GM18517 (cell line): ENCODE data around the gene CTDSPL.

Source experiments
- ATAC-seq: cut with Tn5 transposase; IDR thresholded peaks from one replicate; pipeline ENCODE4 v1.9.1; 2021; ENCODE audit warnings: mild to moderate bottlenecking, moderate library complexity; ENCODE audit not compliant: unreplicated experiment

Gene CTDSPL

GRCh38 chr3:37997791-37998370, 136.2 kb downstream of the CTDSPL start:
- no peak for ATAC-seq

GRCh38 chr3:37999836-38000235, 138.2 kb downstream of the CTDSPL start:
- no peak for ATAC-seq

DNA sequence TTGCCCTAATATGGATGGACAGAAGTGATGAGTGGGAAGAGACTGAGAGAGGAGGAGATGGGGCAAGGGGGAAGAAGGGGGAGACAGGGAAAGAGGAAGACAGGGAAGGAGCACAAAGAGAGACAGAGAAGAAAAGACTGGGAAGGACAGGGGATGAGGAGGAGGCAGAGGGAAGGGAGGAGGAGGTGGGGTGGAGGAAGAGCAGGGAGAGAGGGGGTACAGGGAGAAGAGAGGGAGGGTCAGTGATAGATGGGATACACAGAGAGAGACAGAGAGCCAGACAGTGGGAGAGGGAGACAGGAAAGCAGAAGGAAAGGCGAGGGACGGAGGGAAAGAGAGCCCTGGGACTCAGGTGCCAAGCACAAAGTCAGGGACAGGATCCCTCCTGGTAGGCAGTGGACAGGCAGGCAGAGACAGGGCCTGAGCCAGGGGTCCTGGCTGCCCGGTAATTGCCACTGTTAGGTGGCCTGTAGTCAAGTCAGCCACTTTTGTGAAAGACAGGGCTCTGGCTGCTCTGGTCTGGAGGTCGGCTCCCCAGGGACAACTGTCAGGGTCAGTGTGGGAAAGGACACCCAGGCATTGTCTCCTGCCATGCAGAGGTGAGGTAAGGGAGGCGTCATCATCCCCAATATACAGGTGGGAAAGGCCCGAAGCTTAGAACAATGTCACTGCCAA, 138.7 kb downstream of the CTDSPL start:
- no peak for ATAC-seq

DNA sequence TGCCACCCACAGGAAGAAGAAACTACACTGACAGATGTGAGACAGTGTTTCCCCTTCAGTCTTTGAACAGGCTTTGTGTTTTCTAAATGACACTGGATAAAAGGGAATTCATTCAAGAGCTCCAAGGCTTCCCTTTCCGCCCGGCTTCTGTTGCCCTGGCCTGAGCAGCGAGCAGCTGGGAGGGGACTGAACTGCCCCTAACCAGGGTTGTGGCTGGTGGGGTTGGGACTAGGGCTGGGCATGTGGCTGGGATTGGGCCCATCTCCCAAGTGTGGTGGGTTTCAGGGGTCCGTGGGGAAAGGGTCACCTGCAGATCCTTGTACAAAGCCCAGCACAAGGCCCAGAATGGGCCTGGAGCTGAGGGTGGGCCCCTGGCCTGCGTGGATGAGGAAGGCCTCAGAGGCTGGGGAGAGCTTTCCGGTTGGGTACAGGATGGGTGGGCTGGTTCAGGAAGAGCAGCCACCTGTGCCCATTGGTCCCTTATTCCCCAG, 139.3 kb downstream of the CTDSPL start:
- no peak for ATAC-seq

DNA sequence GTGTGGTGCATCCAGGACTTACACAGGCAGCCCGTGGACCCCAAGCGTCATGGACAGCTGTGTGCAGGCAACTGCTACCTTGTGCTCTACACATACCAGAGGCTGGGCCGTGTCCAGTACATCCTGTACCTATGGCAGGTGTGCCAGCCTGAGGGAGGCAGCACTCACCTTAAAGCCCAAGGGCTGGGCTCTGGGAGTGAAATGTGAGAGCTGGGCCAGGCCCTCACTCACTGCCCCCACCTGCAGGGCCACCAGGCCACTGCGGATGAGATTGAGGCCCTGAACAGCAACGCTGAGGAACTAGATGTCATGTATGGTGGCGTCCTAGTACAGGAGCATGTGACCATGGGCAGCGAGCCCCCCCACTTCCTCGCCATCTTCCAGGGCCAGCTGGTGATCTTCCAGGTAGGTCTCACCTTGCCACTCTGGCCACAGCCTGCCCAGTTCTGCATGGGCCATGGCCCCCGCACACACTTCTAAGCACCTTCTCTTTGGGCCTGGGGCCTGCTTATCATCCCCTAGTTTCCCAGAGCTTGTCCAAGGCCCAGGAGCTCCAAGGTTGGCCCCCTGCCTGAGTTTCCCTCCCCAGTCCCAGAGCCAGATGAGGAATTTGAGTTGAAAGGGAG, 139.9 kb downstream of the CTDSPL start:
- ATAC-seq = no peak

- no peak for ATAC-seq
Observed at GRCh38 chr3:38002291-38002876, 140.7 kb downstream of the CTDSPL start.

GRCh38 chr3:38002940-38003339, 141.3 kb downstream of the CTDSPL start:
- ATAC-seq = no peak

GRCh38 chr3:38003371-38003816, 141.7 kb downstream of the CTDSPL start:
- ATAC-seq = no peak

- ATAC-seq = no peak
Observed at GRCh38 chr3:38003817-38004414, 142.2 kb downstream of the CTDSPL start.

DNA sequence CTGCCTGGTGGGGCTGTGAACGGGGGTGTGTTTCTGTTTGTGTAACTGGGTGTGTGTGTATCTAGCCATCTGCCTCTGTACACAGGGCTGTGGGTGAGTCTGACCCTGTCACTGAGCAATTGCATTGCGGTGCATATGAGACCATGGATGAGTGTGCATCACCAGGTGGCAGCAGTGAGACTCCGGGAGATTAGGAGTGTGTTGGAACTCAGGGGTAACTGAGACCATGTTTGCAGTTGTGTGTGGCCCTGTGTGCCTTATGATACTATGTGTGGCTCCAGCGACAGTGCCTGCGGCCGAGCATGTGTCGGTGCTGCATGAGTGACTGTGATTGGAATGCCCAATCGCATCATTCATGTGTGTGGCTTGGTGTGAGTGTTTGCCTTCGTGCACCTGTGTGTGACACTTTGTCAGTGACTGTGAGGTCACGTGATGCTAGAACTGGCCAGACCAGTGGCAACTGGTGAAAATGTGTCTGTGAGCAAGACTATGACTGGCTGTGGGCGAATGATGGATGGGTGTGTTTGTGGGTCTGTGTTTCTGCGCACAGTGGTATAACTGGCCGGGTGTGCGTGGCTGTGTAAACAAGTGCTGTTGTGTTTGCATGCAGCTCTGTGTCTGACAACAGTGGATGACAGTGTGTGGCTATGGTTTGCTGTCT, 142.9 kb downstream of the CTDSPL start:
- no peak for ATAC-seq

GRCh38 chr3:38005076-38006020, 143.7 kb downstream of the CTDSPL start:
- no peak for ATAC-seq

DNA sequence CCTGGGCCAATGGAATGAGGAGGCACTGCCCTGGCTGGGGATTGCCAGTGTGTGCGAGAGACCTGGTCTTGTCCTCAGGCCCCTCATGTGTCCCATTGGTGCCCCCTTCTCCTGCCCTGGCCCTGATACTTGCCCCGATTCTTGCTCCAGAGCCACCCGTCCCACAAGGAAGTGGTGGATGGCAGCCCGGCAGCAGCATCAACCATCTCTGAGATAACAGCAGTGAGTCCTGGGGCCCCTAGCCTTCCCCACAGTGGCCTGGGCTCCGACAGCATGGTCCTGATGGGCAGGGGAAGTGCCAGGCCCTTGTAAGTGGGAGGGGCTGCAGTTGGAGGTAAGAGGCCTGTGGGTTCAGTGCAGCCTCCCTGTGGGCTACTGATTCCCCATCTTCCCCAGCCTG, 144.4 kb downstream of the CTDSPL start:
- ATAC-seq = no peak

- no peak for ATAC-seq
Observed at GRCh38 chr3:38006445-38006995, 144.8 kb downstream of the CTDSPL start.

GRCh38 chr3:38007754-38008090, 146.0 kb downstream of the CTDSPL start:
- no peak for ATAC-seq

GRCh38 chr3:38008191-38008701, 146.6 kb downstream of the CTDSPL start:
- ATAC-seq = no peak

GRCh38 chr3:38008971-38009580, 147.4 kb downstream of the CTDSPL start:
- no peak for ATAC-seq

DNA sequence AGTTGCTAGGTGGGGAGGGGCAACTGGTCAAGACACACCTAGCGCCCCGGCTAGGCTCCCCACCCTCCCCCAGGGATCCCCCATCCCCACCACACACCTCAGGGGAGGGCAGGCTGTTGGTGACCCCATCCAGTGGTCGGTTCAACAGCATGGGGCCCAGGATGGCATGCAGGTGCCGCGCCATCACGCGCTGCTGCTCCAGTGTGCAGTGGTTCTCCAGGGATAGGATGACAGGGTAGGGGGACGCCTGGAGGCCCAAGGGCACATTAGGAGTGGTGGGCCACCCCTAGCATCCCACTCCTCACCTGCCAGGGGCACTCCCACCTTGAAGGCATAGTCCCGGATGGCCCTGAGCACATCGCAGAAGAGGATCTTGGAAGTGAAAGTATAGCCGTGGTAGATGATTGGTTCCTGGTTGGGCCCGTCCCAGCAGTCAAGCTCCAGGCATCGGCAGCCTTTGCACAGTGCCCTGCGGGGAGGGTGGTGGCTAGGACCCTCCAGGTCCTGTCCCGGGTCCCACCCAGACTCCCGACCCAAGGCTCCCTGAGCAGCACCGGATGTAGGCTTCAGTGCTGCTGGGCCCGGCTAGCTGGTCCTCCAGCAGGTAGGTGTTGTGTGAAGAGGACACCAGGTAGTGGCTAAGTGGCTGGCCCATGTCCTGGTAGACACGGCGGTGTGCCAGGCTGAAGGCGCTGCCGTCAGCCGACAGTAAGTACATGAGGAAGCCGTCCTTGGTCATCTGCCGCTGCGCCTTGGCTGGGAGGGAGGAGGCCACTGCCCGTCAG, 148.3 kb downstream of the CTDSPL start:
- no peak for ATAC-seq

DNA sequence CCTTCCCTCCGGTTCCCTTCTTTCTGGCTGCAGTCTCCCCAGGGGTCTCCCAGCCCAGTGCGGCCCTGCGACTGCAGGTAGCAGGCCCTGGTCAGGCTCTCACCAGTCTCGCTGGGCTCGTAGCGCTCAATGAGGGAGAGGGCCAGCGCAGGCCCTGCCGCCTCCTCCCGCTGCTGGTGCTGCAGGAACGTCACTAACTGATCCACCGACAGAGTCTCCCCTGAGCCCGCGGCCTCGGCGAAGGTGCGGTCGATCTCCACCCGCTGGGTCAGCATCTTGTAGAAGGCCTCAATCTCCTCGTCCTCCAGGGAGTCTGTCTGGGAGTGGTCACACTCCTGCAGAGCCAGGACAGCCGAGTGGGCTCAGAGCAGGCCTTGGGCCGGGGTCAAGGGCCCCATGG, 149.4 kb downstream of the CTDSPL start:
- ATAC-seq = no peak
